ENCODE data around the gene PDE12.

The PDE12 gene

GRCh38 chr3:57596495-57597126 lies 40.5 kb downstream of the PDE12 start:
- Histone ChIP-seq H2AK5ac (ENCODE audit: low read depth, low read length) (peak overlapping the region; percentile 81), H3K23ac (ENCODE audit: low read depth, low read length, poor library complexity) (peak overlapping the region; percentile 61), H3K14ac (ENCODE audit: low read length) (peak overlapping the region; percentile 71), H3K4me1 (ENCODE audit: control insufficient read depth in 2 of 2, insufficient read depth in 1 of 2, low read depth in 1 of 2, low read length in 2 of 2) (peaks cover 2 to 5% of the 10 kb centered on the region in 2 donors), H2AFZ (ENCODE audit: low read length) (peak overlapping the region; percentile 86), H4K8ac (ENCODE audit: low read depth, low read length) (no peak overlapping the region), H4K91ac (ENCODE audit: low read depth, low read length, poor library complexity) (peak overlapping the region; percentile 74), H3K79me1 (ENCODE audit: low read depth, low read length) (peaks cover 8% of the 10 kb centered on the region), H3K4me3 (ENCODE audit: low read length in 2 of 2) (peak overlapping the region; percentile 88 to 99), H3K9ac (ENCODE audit: low read depth, low read length, poor library complexity) (peak overlapping the region; percentile 95), H3K4ac (ENCODE audit: low read length) (peak overlapping the region; percentile 84), H3K9me3 (replicated peaks in 1 of 2; ENCODE audit: control insufficient read depth in 2 of 2, insufficient read depth in 1 of 2, low read depth in 1 of 2, low read length in 2 of 2) (no peaks in the 10 kb centered on the region), H3K4me2 (ENCODE audit: insufficient read depth, low read length, poor library complexity, severe bottlenecking) (peak overlapping the region; percentile 93), H3K27ac (replicated peaks; ENCODE audit: low read length) (peak overlapping the region; percentile 99), H2BK120ac (ENCODE audit: low read depth, low read length) (no peak overlapping the region), H3K18ac (ENCODE audit: low read length) (peak overlapping the region; percentile 92), H3K36me3 (replicated peaks in 1 of 2; ENCODE audit: control insufficient read depth in 2 of 2, insufficient read depth in 2 of 2, low read length in 2 of 2) (peaks cover 0 to 33% of the 10 kb centered on the region in 2 donors), H3K27me3 (ENCODE audit: control insufficient read depth in 3 of 3, insufficient read depth in 3 of 3, low read depth in 1 of 3, low read length in 3 of 3) (no peaks in the 10 kb centered on the region), H2BK5ac (ENCODE audit: low read length) (peak overlapping the region; percentile 94), H2BK15ac (ENCODE audit: low read length) (peak overlapping the region; percentile 70), H2BK12ac (ENCODE audit: low read length) (no peak overlapping the region)
- DNase-seq (ENCODE audit: low spot score), result peak; percentile 75
- WGBS, 2 donors (ENCODE audit: extremely low coverage in 2 of 2, insufficient read length in 2 of 2, insufficient replicate concordance in 1 of 2), result no CpG with 5 or more reads among the region's 31 CpGs

GRCh38 chr3:57597127-57597923 lies 41.3 kb downstream of the PDE12 start, which contains the start of gene ARF4:
Gene ARF4, minus strand, starts transcription at chr3:57597344. Its CDS starts 204 bp downstream, at chr3:57597140.
- H3K4me3 ChIP-seq (ENCODE audit: low read length in 2 of 2), result peak within 1 kb of the TSS; percentile 88 to 99
- H3K14ac ChIP-seq (ENCODE audit: low read length), result peak within 1 kb of the TSS; percentile 71
- H3K36me3 ChIP-seq (replicated peaks in 1 of 2; ENCODE audit: control insufficient read depth in 2 of 2, insufficient read depth in 2 of 2, low read length in 2 of 2), result peaks cover 0 to 31% of the 10 kb centered on the region in 2 donors
- peak within 1 kb of the TSS; percentile 93 for H3K4me2 ChIP-seq (ENCODE audit: insufficient read depth, low read length, poor library complexity, severe bottlenecking)
- H3K23ac ChIP-seq (ENCODE audit: low read depth, low read length, poor library complexity), result peak within 1 kb of the TSS; percentile 61
- peak within 1 kb of the TSS; percentile 89 for H2AFZ ChIP-seq (ENCODE audit: low read length)
- no peaks in the 10 kb centered on the region for H3K9me3 ChIP-seq (replicated peaks in 1 of 2; ENCODE audit: control insufficient read depth in 2 of 2, insufficient read depth in 1 of 2, low read depth in 1 of 2, low read length in 2 of 2)
- peak within 1 kb of the TSS; percentile 99 for H3K27ac ChIP-seq (replicated peaks; ENCODE audit: low read length)
- peak within 1 kb of the TSS; percentile 84 for H3K4ac ChIP-seq (ENCODE audit: low read length)
- peak; percentile 98 for DNase-seq (ENCODE audit: low spot score)
- H2BK120ac ChIP-seq (ENCODE audit: low read depth, low read length), result no peak within 1 kb of the TSS
- H3K9ac ChIP-seq (ENCODE audit: low read depth, low read length, poor library complexity), result peak within 1 kb of the TSS; percentile 95
- no peak within 1 kb of the TSS for H2BK12ac ChIP-seq (ENCODE audit: low read length)
- peaks cover 2 to 5% of the 10 kb centered on the region in 2 donors for H3K4me1 ChIP-seq (ENCODE audit: control insufficient read depth in 2 of 2, insufficient read depth in 1 of 2, low read depth in 1 of 2, low read length in 2 of 2)
- no CpG with 5 or more reads among the region's 67 CpGs for WGBS, 2 donors (ENCODE audit: extremely low coverage in 2 of 2, insufficient read length in 2 of 2, insufficient replicate concordance in 1 of 2)
- peaks cover 8% of the 10 kb centered on the region for H3K79me1 ChIP-seq (ENCODE audit: low read depth, low read length)
- H4K8ac ChIP-seq (ENCODE audit: low read depth, low read length), result peak within 1 kb of the TSS; percentile 84
- H4K91ac ChIP-seq (ENCODE audit: low read depth, low read length, poor library complexity), result peak within 1 kb of the TSS; percentile 74
- H2AK5ac ChIP-seq (ENCODE audit: low read depth, low read length), result peak within 1 kb of the TSS; percentile 81
- H3K18ac ChIP-seq (ENCODE audit: low read length), result peak within 1 kb of the TSS; percentile 92
- no peaks in the 10 kb centered on the region for H3K27me3 ChIP-seq (ENCODE audit: control insufficient read depth in 3 of 3, insufficient read depth in 3 of 3, low read depth in 1 of 3, low read length in 3 of 3)
- peak within 1 kb of the TSS; percentile 94 for H2BK5ac ChIP-seq (ENCODE audit: low read length)
- peak within 1 kb of the TSS; percentile 70 for H2BK15ac ChIP-seq (ENCODE audit: low read length)

- no peak overlapping the region for H3K27ac ChIP-seq (replicated peaks; ENCODE audit: low read length)
These were observed 42.8 kb downstream of the PDE12 start for GRCh38 chr3:57598765-57599360.

More at GRCh38 chr3:57598765-57599360, 42.8 kb downstream of the PDE12 start:
- no peak overlapping the region for H4K91ac ChIP-seq (ENCODE audit: low read depth, low read length, poor library complexity)
- no peak overlapping the region for H2BK5ac ChIP-seq (ENCODE audit: low read length)
- no peak overlapping the region for H2BK120ac ChIP-seq (ENCODE audit: low read depth, low read length)
- H2BK15ac ChIP-seq (ENCODE audit: low read length), result no peak overlapping the region
- H4K8ac ChIP-seq (ENCODE audit: low read depth, low read length), result no peak overlapping the region
- H3K36me3 ChIP-seq (replicated peaks in 1 of 2; ENCODE audit: control insufficient read depth in 2 of 2, insufficient read depth in 2 of 2, low read length in 2 of 2), result peaks cover 0 to 21% of the 10 kb centered on the region in 2 donors
- H2AK5ac ChIP-seq (ENCODE audit: low read depth, low read length), result no peak overlapping the region
- no peak overlapping the region for H3K4me2 ChIP-seq (ENCODE audit: insufficient read depth, low read length, poor library complexity, severe bottlenecking)
- H3K14ac ChIP-seq (ENCODE audit: low read length), result no peak overlapping the region
- H3K23ac ChIP-seq (ENCODE audit: low read depth, low read length, poor library complexity), result no peak overlapping the region
- H3K4me3 ChIP-seq (ENCODE audit: low read length in 2 of 2), result peak overlapping the region in 1 of 2 donors; percentile 88
- H2BK12ac ChIP-seq (ENCODE audit: low read length), result no peak overlapping the region
- DNase-seq (ENCODE audit: low spot score), result no peak
- H3K4ac ChIP-seq (ENCODE audit: low read length), result no peak overlapping the region
- peaks cover 2 to 5% of the 10 kb centered on the region in 2 donors for H3K4me1 ChIP-seq (ENCODE audit: control insufficient read depth in 2 of 2, insufficient read depth in 1 of 2, low read depth in 1 of 2, low read length in 2 of 2)
- H3K18ac ChIP-seq (ENCODE audit: low read length), result no peak overlapping the region
- no peaks in the 10 kb centered on the region for H3K9me3 ChIP-seq (replicated peaks in 1 of 2; ENCODE audit: control insufficient read depth in 2 of 2, insufficient read depth in 1 of 2, low read depth in 1 of 2, low read length in 2 of 2)
- H3K9ac ChIP-seq (ENCODE audit: low read depth, low read length, poor library complexity), result no peak overlapping the region
- no peak overlapping the region for H2AFZ ChIP-seq (ENCODE audit: low read length)
- H3K27me3 ChIP-seq (ENCODE audit: control insufficient read depth in 3 of 3, insufficient read depth in 3 of 3, low read depth in 1 of 3, low read length in 3 of 3), result no peaks in the 10 kb centered on the region
- WGBS, 2 donors (ENCODE audit: extremely low coverage in 2 of 2, insufficient read length in 2 of 2, insufficient replicate concordance in 1 of 2), result no CpG with 5 or more reads among the region's 5 CpGs
- H3K79me1 ChIP-seq (ENCODE audit: low read depth, low read length), result peaks cover 8% of the 10 kb centered on the region
